ENCODE data around the gene RAX2. TPM values are rescaled to one million over a fixed set of nuclear protein-coding genes. Genes with fewer than 3 reads are reported as not detected.

The RAX2 gene
- polyA plus RNA-seq, 1 of the 3 experiments (the other 2 are of a cell fraction): not detected

DNA sequence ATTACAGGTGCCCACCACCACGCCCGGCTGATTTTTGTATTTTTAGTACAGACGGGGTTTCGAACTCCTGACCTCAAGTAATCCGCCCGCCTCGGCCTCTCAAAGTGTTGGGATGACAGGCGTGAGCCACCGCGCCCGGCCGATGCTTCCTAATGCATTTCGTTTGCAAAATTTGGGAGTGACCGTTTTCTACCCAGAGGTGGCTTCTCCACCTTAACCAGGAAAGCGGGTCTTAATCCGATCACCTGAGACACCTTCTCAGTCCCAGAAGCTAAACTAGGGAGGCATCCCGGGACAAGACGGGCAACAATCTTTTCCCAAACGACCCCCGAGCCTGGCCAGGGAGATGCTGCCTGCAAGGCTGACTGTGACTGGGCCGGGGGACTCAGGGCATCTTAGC, 29.0 kb upstream of the RAX2 start (continued):
- TF ChIP-seq, protein P1, sequence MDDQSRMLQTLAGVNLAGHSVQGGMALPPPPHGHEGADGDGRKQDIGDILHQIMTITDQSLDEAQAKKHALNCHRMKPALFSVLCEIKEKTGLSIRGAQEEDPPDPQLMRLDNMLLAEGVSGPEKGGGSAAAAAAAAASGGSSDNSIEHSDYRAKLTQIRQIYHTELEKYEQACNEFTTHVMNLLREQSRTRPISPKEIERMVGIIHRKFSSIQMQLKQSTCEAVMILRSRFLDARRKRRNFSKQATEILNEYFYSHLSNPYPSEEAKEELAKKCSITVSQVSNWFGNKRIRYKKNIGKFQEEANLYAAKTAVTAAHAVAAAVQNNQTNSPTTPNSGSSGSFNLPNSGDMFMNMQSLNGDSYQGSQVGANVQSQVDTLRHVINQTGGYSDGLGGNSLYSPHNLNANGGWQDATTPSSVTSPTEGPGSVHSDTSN (IDR thresholded peaks at IDR 0.05): no peak
- TF ChIP-seq MEF2A (IDR thresholded peaks at IDR 0.05; ENCODE audit: borderline replicate concordance, low read depth) (no peak), TAF1 (IDR thresholded peaks at IDR 0.05; ENCODE audit: borderline replicate concordance, low read depth, low read length) (no peak), CHD2 (IDR thresholded peaks at IDR 0.05; ENCODE audit: low read length, partially characterized antibody) (no peak)
- TF ChIP-seq, protein P2, sequence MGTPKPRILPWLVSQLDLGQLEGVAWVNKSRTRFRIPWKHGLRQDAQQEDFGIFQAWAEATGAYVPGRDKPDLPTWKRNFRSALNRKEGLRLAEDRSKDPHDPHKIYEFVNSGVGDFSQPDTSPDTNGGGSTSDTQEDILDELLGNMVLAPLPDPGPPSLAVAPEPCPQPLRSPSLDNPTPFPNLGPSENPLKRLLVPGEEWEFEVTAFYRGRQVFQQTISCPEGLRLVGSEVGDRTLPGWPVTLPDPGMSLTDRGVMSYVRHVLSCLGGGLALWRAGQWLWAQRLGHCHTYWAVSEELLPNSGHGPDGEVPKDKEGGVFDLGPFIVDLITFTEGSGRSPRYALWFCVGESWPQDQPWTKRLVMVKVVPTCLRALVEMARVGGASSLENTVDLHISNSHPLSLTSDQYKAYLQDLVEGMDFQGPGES (IDR thresholded peaks at IDR 0.05; ENCODE audit: low read depth, low read length): no peak

DNA sequence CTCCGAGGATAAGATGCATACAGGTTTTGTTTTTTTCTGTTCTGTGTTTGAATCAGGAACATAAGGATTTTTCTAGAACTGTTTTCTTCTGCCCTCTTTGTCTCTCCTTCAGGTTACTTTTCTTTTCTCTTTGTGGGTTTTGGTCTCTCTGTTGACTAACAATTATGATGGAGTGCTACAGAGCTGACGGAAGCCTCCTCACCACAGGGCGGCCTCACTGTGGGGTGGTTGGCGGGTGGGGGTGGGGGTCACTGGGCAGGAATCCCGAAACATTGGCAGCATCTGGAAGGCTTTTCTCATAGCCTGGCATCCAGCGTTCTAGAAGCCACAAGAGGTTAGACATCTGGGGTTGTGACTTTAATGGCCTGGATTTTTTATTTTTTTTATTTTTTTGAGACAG, 26.1 kb upstream of the RAX2 start:
- 55% methylated on average over 6 of the region's 6 CpGs for WGBS (ENCODE audit: low lambda C conversion rate)
- H3K79me2 ChIP-seq (ENCODE audit: insufficient read depth): no peaks in the 10 kb centered on the region
- no peaks in the 10 kb centered on the region for H3K36me3 ChIP-seq (replicated peaks in 1 of 2; ENCODE audit: control insufficient read depth in 1 of 2, insufficient read depth in 2 of 2, low read length in 1 of 2)
- H2AFZ ChIP-seq (ENCODE audit: low read depth): no peak overlapping the region
- peaks cover 23% of the 10 kb centered on the region; the same call in 1 of the 2 replicates for H3K27me3 ChIP-seq (ENCODE audit: insufficient read depth)
- no peak for DNase-seq
- no peaks in the 10 kb centered on the region for H3K9me2 ChIP-seq
- H3K4me1 ChIP-seq (ENCODE audit: control insufficient read depth in 1 of 2, insufficient read depth in 2 of 2, low read depth in 1 of 2, low read length in 1 of 2): peaks cover 0 to 2% of the 10 kb centered on the region in 2 experiments; a peak in 1 of 4 replicates
- no peak overlapping the region for H3K4me3 ChIP-seq (ENCODE audit: low read depth in 2 of 2, low read length in 1 of 2)
- H3K9ac ChIP-seq: no peak overlapping the region
- no peaks in the 10 kb centered on the region for H3K9me3 ChIP-seq
- ChIA-PET CTCF (interaction anchor here (1.2 kb wide), 1 partner anchor 24 kb away, joined by 5 read pairs; no protein-coding TSS in a partner anchor), POLR2A (no interaction called here)
- no peak overlapping the region for H3K27ac ChIP-seq (ENCODE audit: low read depth in 2 of 2, low read length in 1 of 2)
- no peaks in the 10 kb centered on the region for H4K20me1 ChIP-seq (ENCODE audit: insufficient read depth)
- H3F3A ChIP-seq (replicated peaks; ENCODE audit: insufficient read depth): no peaks in the 10 kb centered on the region
- H3K4me2 ChIP-seq: no peak overlapping the region
- TF ChIP-seq RCOR1 (IDR thresholded peaks at IDR 0.05; ENCODE audit: low read length) (no peak), FOXJ3 (CRISPR knock-in tag; IDR thresholded peaks at IDR 0.05) (no peak), RXRA (IDR thresholded peaks at IDR 0.05; ENCODE audit: borderline replicate concordance, low read depth) (no peak), MEF2A (IDR thresholded peaks at IDR 0.05; ENCODE audit: borderline replicate concordance, low read depth) (no peak), GABPA (IDR thresholded peaks at IDR 0.05; ENCODE audit: low read depth) (no peak), RAD21 (IDR thresholded peaks at IDR 0.05; ENCODE audit: low read length) (no peak), NRF1 (IDR thresholded peaks at IDR 0.05; ENCODE audit: low read depth, low read length) (no peak), TEAD4 (IDR thresholded peaks at IDR 0.05; ENCODE audit: borderline replicate concordance, insufficient read depth) (no peak), RFX5 (IDR thresholded peaks at IDR 0.05; ENCODE audit: low read length) (no peak), NFIC (IDR thresholded peaks at IDR 0.05; ENCODE audit: borderline replicate concordance) (no peak), CHD2 (IDR thresholded peaks at IDR 0.05; ENCODE audit: low read length, partially characterized antibody) (no peak), JUND (IDR thresholded peaks at IDR 0.05) (no peak), FOXM1 (IDR thresholded peaks at IDR 0.05; ENCODE audit: low read depth) (no peak), TCF12 (IDR thresholded peaks at IDR 0.05) (no peak), ELF1 (IDR thresholded peaks at IDR 0.05) (no peak), FOSL2 (IDR thresholded peaks at IDR 0.05; ENCODE audit: borderline replicate concordance, low read depth) (no peak)
- TF ChIP-seq, protein P3, sequence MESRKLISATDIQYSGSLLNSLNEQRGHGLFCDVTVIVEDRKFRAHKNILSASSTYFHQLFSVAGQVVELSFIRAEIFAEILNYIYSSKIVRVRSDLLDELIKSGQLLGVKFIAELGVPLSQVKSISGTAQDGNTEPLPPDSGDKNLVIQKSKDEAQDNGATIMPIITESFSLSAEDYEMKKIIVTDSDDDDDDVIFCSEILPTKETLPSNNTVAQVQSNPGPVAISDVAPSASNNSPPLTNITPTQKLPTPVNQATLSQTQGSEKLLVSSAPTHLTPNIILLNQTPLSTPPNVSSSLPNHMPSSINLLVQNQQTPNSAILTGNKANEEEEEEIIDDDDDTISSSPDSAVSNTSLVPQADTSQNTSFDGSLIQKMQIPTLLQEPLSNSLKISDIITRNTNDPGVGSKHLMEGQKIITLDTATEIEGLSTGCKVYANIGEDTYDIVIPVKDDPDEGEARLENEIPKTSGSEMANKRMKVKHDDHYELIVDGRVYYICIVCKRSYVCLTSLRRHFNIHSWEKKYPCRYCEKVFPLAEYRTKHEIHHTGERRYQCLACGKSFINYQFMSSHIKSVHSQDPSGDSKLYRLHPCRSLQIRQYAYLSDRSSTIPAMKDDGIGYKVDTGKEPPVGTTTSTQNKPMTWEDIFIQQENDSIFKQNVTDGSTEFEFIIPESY (IDR thresholded peaks at IDR 0.05; ENCODE audit: borderline replicate concordance, low read depth): no peak
- TF ChIP-seq, protein P4, sequence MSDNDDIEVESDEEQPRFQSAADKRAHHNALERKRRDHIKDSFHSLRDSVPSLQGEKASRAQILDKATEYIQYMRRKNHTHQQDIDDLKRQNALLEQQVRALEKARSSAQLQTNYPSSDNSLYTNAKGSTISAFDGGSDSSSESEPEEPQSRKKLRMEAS (IDR thresholded peaks at IDR 0.05; ENCODE audit: low read depth): no peak
- TF ChIP-seq, protein P5, sequence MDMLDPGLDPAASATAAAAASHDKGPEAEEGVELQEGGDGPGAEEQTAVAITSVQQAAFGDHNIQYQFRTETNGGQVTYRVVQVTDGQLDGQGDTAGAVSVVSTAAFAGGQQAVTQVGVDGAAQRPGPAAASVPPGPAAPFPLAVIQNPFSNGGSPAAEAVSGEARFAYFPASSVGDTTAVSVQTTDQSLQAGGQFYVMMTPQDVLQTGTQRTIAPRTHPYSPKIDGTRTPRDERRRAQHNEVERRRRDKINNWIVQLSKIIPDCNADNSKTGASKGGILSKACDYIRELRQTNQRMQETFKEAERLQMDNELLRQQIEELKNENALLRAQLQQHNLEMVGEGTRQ (IDR thresholded peaks at IDR 0.05; ENCODE audit: borderline replicate concordance, low read depth, low read length): no peak
- TF ChIP-seq, protein P1 (IDR thresholded peaks at IDR 0.05): no peak
